Measurements from ENCODE around the gene JARID2.

JARID2 gene

DNA sequence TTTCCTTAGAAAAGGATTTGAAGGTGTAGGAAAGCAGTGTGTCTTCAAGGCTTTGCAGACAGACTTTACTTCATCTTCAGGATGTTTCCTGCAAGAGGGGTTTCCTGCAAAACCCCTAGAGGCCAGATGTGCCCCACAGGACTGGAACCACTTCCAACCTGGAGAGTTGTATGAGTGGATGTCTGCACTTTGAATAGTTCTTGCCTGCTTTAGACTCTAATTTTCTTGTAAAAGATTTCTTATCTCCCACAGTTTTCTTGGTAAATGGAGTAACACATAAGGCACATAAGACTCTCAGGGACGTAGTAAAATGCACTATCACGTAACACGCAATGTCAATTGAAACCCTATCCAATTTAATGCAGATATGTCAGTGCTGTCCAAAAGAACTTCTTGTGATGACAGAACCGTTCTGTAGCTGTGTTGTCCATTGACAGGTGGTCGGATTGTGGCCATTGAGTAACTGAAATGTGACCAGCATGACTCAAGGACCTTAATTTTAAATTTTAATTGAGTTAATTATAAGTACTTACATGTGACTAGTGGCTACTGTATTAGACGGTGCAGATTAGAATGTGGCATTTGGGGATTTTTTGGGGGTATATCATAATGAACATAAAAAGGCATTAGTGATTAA lies 118.7 kb downstream of the JARID2 start:
- FAIRE-seq (peak; percentile 55), DNase-seq (ENCODE audit: insufficient read length, low spot score) (no peak)
- TF ChIP-seq POLR2A (IDR thresholded peaks at IDR 0.05; ENCODE audit: low read depth, low read length) (no peak), TAF1 (IDR thresholded peaks at IDR 0.05; ENCODE audit: low read depth, low read length) (no peak), POU2F2 (IDR thresholded peaks at IDR 0.05; ENCODE audit: low read depth, low read length) (no peak), POLR2AphosphoS5 (IDR thresholded peaks at IDR 0.05; ENCODE audit: low read depth, low read length) (peak; percentile 5; the same call in 1 of the 2 replicates), SPI1 (IDR thresholded peaks at IDR 0.05; ENCODE audit: low read depth, low read length) (no peak)

DNA sequence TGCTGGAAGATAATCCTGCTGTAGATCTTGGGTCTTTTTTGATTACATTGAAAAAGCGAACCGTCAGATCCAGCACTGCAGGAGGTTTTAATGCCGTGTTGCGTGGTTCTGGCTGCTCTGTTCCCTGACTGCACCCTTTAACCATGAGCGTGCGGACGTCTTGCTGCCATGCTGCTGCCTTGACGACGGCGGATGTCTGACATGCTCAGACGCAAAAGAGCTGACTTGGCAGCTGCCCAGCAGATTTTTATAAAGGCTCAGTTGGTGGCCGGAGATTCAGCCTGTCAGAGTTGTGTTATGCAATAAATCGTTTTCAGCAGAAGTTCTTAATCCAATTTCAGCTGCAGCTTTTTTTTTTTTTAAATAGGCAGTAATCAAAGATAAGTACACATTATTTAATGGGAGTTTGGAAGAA lies 119.4 kb downstream of the JARID2 start:
- DNase-seq (ENCODE audit: insufficient read length, low spot score), result no peak
- TF ChIP-seq SPI1 (IDR thresholded peaks at IDR 0.05; ENCODE audit: low read depth, low read length) (no peak), TAF1 (IDR thresholded peaks at IDR 0.05; ENCODE audit: low read depth, low read length) (0 out of 2 replicates have a peak, but pooled peaks have one; percentile 26)
- peak; percentile 85 for FAIRE-seq

DNA sequence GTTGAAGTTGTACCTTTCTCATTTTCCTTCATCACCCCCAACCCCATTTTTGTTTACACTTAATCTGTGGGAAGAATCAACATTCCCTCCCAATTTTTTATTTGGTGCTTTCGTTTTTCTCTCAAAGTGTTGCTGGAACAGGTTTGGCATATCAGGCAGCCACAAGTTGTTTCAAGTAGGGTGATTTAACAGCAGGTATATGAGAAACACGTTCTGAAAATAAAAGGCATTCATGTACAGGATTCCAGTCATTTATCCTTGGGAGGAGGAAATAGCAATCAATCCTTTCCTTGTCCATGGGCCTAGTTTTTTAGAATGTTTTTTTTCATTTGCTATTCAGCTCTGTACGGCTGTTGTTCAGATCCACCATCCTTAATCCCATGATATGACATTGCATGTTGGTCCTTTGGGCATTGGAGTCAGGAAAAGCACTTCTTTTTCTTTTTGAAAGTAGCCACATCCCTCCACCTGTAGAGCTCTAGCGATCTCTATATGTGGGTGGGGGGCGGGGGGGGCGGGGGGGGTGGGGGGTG lies 120.2 kb downstream of the JARID2 start:
- no peak for TF ChIP-seq SPI1 (IDR thresholded peaks at IDR 0.05; ENCODE audit: low read depth, low read length)
- TF ChIP-seq PAX5 (IDR thresholded peaks at IDR 0.05; ENCODE audit: insufficient read depth, low read length, severe bottlenecking), result no peak
- TF ChIP-seq POLR2A (IDR thresholded peaks at IDR 0.05; ENCODE audit: low read depth, low read length), result no peak
- no peak for TF ChIP-seq POU2F2 (IDR thresholded peaks at IDR 0.05; ENCODE audit: low read depth, low read length)
- TF ChIP-seq POLR2AphosphoS5 (IDR thresholded peaks at IDR 0.05; ENCODE audit: low read depth, low read length), result no peak
- TF ChIP-seq TAF1 (IDR thresholded peaks at IDR 0.05; ENCODE audit: low read depth, low read length), result no peak
- FAIRE-seq (no peak), DNase-seq (ENCODE audit: insufficient read length, low spot score) (no peak)

DNA sequence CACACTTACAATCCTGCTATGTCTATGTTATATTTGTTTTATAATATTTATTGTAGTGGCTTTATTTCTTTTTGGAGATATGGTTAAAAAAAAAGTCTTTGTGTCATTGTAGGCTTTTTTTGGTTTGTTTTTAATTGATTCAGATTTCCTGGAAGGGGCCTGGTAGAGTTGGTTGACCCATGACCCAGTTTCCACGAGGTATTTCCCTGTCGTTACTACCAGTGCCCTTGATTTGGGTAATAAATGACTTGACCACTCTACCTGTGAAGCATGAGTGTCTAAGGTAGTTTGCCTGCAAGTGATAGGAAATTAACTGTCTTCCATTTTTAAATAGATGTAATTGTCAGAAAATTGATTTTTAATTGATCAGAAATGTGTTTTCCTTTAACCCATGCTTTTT lies 121.0 kb downstream of the JARID2 start:
- DNase-seq (ENCODE audit: insufficient read length, low spot score) (no peak), FAIRE-seq (no peak)
- TF ChIP-seq PAX5 (IDR thresholded peaks at IDR 0.05; ENCODE audit: insufficient read depth, low read length, severe bottlenecking) (no peak), TAF1 (IDR thresholded peaks at IDR 0.05; ENCODE audit: low read depth, low read length) (no peak), POU2F2 (IDR thresholded peaks at IDR 0.05; ENCODE audit: low read depth, low read length) (no peak), SPI1 (IDR thresholded peaks at IDR 0.05; ENCODE audit: low read depth, low read length) (no peak), POLR2A (IDR thresholded peaks at IDR 0.05; ENCODE audit: low read depth, low read length) (no peak), POLR2AphosphoS5 (IDR thresholded peaks at IDR 0.05; ENCODE audit: low read depth, low read length) (no peak)

DNA sequence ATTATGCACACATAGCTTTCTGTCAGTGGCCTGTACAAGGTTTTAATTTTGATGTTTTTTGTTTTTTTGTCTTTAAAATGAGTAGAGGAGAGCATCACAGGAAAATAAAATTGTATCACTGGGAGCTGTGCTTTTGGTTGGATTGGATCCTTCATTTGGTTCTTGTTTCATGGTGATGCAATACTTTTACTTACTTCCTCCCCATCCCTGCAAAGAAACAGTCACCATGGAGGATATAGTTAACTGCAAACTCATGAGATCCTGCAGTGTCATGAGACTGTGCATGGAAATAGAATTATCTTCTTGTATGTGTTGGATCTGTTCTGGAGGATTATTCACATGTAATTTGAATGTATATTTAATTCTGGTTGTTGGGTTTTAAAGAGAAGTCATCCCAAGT lies 122.3 kb downstream of the JARID2 start:
- DNase-seq (ENCODE audit: insufficient read length, low spot score), result no peak
- no peak for FAIRE-seq
- TF ChIP-seq POLR2AphosphoS5 (IDR thresholded peaks at IDR 0.05; ENCODE audit: low read depth, low read length) (no peak), POLR2A (IDR thresholded peaks at IDR 0.05; ENCODE audit: low read depth, low read length) (no peak), TAF1 (IDR thresholded peaks at IDR 0.05; ENCODE audit: low read depth, low read length) (no peak), POU2F2 (IDR thresholded peaks at IDR 0.05; ENCODE audit: low read depth, low read length) (no peak)

DNA sequence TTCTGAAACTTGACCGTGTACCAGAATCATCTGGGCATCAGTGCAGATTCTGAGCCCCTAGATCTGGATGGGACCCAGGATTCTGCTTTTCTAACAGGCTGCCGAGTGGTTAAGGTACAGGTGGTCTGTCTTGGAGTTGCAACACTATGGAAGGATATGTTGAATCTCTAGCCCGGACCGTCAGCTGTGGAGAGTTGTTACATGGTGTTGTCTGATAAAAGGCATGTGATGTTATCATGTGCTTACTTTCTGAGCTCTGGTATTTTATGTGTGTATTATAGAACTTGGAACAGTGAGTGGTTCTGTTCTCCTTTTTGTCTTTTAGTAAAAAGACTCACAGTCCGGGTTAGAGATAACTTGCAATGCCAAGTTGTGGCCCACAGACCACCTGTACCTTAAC lies 123.0 kb downstream of the JARID2 start:
- FAIRE-seq, result no peak
- no peak for DNase-seq (ENCODE audit: insufficient read length, low spot score)
- TF ChIP-seq TAF1 (IDR thresholded peaks at IDR 0.05; ENCODE audit: low read depth, low read length), result no peak
- no peak for TF ChIP-seq SPI1 (IDR thresholded peaks at IDR 0.05; ENCODE audit: low read depth, low read length)
- no peak for TF ChIP-seq POLR2A (IDR thresholded peaks at IDR 0.05; ENCODE audit: low read depth, low read length)
- TF ChIP-seq POLR2AphosphoS5 (IDR thresholded peaks at IDR 0.05; ENCODE audit: low read depth, low read length), result no peak
- TF ChIP-seq PAX5 (IDR thresholded peaks at IDR 0.05; ENCODE audit: insufficient read depth, low read length, severe bottlenecking), result no peak
- TF ChIP-seq POU2F2 (IDR thresholded peaks at IDR 0.05; ENCODE audit: low read depth, low read length), result no peak

DNA sequence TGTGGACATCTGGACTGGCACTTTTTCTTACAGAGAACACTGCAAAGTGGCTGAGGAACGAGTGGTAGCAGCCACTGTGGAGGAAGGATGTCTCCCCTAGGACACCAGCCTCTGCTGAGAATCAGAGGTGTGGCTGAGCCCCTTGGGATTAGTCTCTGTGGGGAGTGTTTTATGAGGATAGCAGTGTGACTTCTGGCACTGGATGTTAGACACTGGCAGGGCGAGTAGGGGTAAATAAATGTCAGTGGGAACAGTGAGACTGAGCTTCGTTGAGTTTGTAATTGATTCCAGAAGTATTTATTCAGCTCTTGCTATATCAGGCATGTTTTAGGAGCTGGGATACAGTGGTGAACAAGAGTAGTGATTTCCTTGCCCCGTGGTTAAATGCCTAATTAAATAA lies 124.0 kb downstream of the JARID2 start:
- FAIRE-seq, result no peak
- no peak for DNase-seq (ENCODE audit: insufficient read length, low spot score)
- no peak for TF ChIP-seq POU2F2 (IDR thresholded peaks at IDR 0.05; ENCODE audit: low read depth, low read length)
- no peak for TF ChIP-seq PAX5 (IDR thresholded peaks at IDR 0.05; ENCODE audit: insufficient read depth, low read length, severe bottlenecking)
- no peak for TF ChIP-seq SPI1 (IDR thresholded peaks at IDR 0.05; ENCODE audit: low read depth, low read length)
- no peak for TF ChIP-seq POLR2A (IDR thresholded peaks at IDR 0.05; ENCODE audit: low read depth, low read length)
- no peak for TF ChIP-seq POLR2AphosphoS5 (IDR thresholded peaks at IDR 0.05; ENCODE audit: low read depth, low read length)
- TF ChIP-seq TAF1 (IDR thresholded peaks at IDR 0.05; ENCODE audit: low read depth, low read length), result no peak

DNA sequence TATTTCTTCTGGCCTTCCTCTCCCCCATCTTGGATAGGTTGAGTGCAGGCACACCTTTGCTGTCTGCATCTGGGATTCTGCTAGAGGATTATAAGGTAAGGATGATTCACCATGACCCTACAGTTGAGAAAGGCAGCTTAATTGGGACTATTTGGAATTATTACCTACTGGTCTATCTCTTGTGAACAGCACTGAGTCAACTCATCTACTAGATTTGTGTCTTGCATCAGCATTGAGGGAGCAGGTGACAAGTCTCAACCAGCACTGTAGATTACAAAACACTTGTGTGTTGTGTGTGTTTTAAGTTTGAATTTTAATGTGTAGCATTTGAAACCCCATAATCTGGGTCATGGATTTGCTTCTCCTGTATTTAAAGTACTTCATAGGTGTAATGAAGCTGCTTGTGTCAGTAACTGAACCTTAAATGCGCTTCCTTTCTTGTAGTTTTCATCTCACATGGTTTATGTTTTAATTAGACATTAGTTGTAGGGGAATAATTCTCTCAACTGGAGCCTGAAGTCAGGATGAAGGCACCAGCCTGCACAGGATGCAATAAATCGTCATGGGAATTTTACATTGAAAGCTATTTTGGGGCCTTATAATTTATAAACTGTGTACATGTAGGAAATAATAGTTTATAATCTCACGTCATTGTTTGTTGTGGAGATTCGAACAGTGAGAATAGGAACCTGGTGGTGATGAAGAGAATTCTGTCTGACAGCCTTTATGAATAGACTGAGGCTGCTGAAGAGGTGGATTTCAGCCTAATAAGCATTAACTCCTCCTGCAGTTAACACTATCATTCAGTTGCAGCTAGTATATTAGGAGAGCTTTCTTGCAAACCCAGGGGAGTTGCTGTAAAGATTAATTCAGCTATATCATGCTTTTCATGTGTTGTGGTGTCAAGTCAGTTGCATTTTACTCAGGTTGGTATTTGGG lies 125.1 kb downstream of the JARID2 start:
- FAIRE-seq, result no peak
- no peak for TF ChIP-seq TAF1 (IDR thresholded peaks at IDR 0.05; ENCODE audit: low read depth, low read length)
- TF ChIP-seq SPI1 (IDR thresholded peaks at IDR 0.05; ENCODE audit: low read depth, low read length), result no peak
- no peak for TF ChIP-seq PAX5 (IDR thresholded peaks at IDR 0.05; ENCODE audit: insufficient read depth, low read length, severe bottlenecking)
- no peak for TF ChIP-seq POU2F2 (IDR thresholded peaks at IDR 0.05; ENCODE audit: low read depth, low read length)
- TF ChIP-seq POLR2A (IDR thresholded peaks at IDR 0.05; ENCODE audit: low read depth, low read length), result no peak
- TF ChIP-seq POLR2AphosphoS5 (IDR thresholded peaks at IDR 0.05; ENCODE audit: low read depth, low read length), result no peak
- no peak for DNase-seq (ENCODE audit: insufficient read length, low spot score)

DNA sequence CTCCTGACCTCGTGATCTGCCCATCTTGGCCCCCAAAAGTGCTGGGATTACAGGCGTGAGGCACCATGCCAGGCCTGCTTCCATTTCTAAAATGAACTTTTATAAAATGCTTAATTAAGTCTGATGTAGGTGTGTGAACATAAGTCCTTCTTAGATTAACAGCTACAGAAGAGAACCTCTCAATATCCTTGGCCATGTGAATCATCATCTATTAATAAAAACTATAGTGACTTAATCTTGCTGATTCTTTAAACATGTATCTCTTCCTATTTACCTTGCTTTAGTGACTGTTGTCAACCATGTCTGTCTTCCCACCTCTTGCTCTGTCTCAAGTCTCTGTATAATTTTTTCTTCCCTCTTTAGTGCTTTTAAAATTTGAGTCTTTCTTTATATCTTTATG lies 127.1 kb downstream of the JARID2 start:
- DNase-seq (ENCODE audit: insufficient read length, low spot score), result no peak
- TF ChIP-seq POLR2AphosphoS5 (IDR thresholded peaks at IDR 0.05; ENCODE audit: low read depth, low read length), result no peak
- FAIRE-seq, result no peak
